Retinal pigment epithelial cell (primary cell): ENCODE measurements around the gene CALML5.
"Not testable (repeated sequence)": the region's sequence is repeated elsewhere in the genome, so short reads cannot be mapped to it uniquely, and the experiment has no call there.

ENCODE experiments used
- DNase-seq: peaks from one replicate; pipeline ENCODE4 v3.0.0-alpha.2; 2010; ENCODE audit warnings: low read depth
- H3K4me3 ChIP-seq: 2 replicates; pipeline ENCODE4 v1.5.1; 2011; ENCODE audit warnings: mild to moderate bottlenecking, low read length, control low read depth, moderate library complexity
- CTCF ChIP-seq: conservative IDR thresholded peaks from 2 replicates; pipeline ENCODE4 v1.5.1; 2011; ENCODE audit warnings: low read depth, low read length, control low read depth, inconsistent platforms

Gene CALML5

DNA sequence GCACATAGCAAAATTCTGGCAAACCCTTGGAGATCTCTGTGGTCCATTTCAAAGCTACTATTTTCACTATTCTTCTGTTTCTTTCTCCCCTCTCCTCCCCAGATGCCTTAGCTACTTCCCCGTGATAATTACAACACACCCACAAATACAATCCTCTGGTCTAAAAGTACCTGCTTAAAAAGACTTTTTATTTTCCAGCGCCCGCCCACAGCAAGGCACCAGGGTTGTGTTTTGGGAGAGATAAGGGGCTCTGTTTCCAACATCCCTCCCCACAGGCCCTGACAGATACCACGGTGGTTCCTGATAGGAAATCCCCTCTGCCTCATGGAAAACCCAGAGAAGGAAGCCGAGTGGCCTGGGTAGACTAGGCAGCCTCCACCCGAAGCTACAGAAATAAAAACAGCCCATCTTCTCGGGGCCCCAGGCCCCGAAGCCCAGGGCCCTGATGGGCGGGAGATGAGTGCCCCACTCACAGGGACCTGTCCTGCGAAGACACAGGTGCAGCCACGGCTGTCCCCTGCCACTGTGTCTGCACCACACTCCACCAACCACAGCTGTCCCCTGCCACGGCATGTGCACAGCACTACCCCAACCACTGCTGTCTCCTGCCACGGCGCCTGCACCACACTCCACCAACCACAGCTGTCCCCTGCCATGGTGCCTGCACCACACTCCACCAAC, 19.7 kb downstream of the CALML5 start:
- no peak for DNase-seq
- no peak overlapping the region for H3K4me3 ChIP-seq
- no peak for TF ChIP-seq CTCF

GRCh38 chr10:5478694-5479305, 20.6 kb downstream of the CALML5 start:
- no peak overlapping the region for H3K4me3 ChIP-seq
- no peak for DNase-seq
- no peak for TF ChIP-seq CTCF

- TF ChIP-seq CTCF, result no peak
Observed at GRCh38 chr10:5477948-5478693, 21.2 kb downstream of the CALML5 start.

DNA sequence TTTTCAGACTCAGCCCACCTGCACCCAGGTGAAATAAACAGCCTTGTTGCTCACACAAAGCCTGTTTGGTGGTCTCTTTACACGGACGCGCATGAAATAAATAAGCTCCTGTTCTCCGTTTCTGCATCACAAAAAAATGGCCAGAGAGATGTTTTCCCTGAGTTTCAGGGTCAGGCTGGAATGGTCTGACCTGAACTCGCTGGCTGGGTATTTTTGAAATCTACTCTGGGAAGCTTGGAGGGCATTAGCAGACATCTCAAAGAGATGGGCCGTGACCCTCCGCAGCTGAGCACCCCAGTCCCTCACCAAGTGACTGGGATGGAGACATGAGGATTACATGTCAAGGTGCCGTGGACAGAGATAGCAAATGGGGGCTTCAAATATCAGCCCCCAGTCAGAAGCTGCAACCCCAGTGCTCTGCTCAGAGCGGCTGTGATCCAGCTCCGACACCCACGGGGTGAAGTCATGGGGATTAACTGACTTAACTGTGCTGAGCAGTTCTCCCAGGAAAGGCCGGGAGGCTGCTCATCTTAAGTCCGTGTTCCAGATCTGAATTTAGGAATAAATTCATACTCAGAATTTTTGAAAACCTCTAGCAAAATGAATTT, 22.3 kb downstream of the CALML5 start:
- DNase-seq, result peak; percentile 27
- H3K4me3 ChIP-seq, result no peak overlapping the region
- no peak for TF ChIP-seq CTCF

More at GRCh38 chr10:5477948-5478693, 21.2 kb downstream of the CALML5 start:
- H3K4me3 ChIP-seq, result no peak overlapping the region
- DNase-seq, result no peak

- DNase-seq, result not testable (repeated sequence)
Observed at GRCh38 chr10:5475974-5476807, 23.2 kb downstream of the CALML5 start.

GRCh38 chr10:5475088-5475487, 24.3 kb downstream of the CALML5 start:
- DNase-seq, H3K4me3 ChIP-seq: not testable (repeated sequence)

More at GRCh38 chr10:5475974-5476807, 23.2 kb downstream of the CALML5 start:
- H3K4me3 ChIP-seq, result not testable (repeated sequence)

DNA sequence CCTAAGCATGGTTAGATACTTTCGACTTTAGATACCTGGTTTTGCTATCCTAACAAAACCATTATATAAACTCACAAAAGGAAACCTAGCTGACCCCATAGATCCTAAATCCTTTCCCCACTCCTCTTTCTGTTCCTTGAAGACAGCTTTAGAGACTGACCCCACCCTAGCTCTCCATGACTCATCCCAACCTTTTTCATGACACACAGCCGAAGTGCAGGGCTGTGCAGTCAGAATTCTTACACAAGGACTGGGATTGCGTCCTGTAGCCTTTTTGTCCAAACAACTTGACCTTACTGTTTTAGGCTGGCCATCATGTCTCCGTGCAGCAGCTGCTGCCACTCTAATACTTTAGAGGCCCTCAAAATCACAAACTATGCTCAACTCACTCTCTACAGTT, 24.7 kb downstream of the CALML5 start:
- H3K4me3 ChIP-seq, DNase-seq: not testable (repeated sequence)
